Hematopoietic multipotent progenitor cell treated with erythropoietin and hydrocortisone succinate and interleukin-3 and kit ligand, for 6 days (in vitro differentiated cells): ENCODE data around the gene USP6.
"Not testable (repeated sequence)": the region's sequence is repeated elsewhere in the genome, so short reads cannot be mapped to it uniquely, and the experiment has no call there.

ENCODE experiments used
- DNase-seq: peaks from one replicate; pipeline ENCODE4 v3.0.0-alpha.2; 2015

Gene USP6

DNA sequence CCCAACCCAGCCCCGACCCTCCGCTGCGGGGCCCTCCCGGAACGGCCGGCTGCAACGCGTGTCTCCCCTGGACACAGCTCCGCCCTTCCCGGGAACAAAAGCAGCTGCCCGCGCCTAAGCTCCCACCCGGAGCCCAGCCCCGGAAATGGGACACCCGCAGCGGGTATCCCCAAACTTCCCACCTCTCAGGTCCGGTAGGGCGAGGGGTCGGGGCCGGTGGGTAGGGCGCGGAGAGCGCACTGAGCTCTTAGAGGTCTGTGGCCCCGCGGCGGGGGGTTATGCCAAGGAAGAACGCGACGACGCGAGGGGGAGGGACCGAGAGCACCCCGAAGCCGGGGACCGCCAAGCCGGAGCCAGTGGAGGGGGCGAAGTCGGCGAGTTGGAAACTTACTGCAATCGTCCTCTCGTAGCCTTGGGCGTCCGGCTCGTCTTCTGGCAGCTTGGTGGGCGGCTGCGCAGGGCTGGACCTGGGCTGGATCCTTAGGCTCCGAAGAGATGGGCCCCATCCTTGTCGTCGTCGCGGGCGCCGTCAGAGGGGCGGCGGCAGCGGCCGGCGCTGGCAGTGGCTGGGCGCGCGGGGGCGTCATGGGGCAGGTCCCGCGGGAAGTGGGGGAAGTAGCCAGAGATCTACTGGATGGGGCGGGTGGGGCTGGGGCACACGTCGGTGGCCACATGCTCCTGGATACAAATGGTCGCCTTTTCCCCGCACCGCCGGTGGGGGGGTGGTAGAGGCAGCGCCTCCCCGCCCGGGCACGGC lies 6.9 kb downstream of the USP6 start:
- no peak for DNase-seq

DNA sequence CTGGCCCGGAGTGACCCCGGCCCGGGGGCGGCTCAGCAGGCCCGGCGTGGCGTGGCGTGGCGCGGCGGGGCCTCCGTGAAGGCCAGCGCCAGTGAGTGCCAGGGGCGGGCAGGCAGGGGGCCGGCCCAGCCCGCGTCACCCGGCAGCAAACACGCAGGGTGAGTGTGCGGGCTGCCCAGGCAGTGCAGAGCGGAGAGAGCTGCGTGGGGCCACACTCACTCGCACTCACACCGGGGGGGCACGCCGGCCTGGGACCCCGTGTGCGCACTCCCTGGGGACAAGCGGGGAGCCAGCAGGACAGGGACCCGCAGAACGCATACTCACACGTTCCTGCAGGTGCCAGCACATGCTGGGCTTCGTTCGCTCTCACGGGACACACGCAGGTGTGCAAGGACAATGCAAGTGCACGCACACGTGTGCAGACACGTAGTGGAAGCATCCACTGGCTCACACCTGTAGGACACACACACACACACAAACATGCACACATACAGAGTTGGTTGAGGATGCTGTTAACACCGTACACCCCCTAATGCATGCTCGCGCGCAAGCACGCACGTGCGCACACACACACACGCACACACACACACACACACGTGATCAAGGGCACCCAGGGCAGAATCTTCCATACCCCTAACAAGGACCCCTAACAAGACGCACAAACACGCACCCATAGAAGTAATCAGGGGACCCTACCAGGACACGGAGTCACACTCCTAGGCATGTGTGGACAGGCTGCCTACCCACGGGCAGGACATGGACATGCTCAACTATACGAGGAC lies 7.7 kb downstream of the USP6 start:
- no peak for DNase-seq

DNA sequence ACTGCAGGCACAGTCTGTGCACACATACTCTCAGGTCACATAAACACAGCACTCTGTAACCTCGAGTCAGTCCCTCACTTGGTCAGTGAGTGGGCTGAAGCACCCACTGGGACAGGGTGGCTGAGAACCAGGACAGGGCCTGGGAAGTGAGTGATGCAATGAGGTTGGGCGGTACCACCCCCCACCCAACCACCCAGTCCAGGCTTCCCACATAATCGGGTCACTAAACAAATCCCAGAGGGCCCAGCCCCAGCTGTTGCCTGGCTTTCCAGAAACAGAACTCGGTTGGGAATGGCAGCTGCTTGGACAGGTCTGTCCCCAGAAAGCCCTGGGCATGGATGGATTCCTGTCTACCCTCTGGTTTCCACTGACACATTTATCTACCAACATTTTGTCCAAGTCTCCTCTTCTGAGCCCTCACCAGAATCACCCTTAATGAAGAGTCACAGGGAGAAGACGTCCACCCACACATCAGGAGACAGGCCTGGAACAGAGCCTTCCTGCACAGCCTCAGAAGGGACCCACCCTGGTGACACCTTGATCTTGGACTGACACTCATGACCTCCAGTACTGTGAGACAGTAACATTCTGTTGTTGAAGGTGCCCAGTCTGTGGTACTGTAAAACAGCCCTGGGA lies 8.4 kb downstream of the USP6 start:
- not testable (repeated sequence) for DNase-seq

DNA sequence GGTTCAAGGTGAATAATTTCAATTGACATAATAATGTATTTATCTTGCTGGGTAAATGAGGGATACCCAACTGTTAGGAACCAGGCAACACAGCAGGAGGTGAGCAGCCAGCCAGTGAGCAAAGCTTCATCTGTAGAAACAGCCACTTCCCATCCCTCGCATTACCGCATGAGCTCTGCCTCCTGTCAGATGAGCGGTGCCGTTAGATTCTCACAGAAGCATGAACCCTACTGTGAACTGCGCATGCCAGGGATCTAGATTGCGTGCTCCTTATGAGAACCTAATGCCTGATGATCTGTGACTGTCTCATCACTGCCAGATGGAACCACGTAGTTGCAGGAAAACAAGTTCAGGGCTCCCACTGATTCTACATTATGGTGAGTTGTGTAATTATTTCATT lies 9.1 kb downstream of the USP6 start:
- not testable (repeated sequence) for DNase-seq

DNA sequence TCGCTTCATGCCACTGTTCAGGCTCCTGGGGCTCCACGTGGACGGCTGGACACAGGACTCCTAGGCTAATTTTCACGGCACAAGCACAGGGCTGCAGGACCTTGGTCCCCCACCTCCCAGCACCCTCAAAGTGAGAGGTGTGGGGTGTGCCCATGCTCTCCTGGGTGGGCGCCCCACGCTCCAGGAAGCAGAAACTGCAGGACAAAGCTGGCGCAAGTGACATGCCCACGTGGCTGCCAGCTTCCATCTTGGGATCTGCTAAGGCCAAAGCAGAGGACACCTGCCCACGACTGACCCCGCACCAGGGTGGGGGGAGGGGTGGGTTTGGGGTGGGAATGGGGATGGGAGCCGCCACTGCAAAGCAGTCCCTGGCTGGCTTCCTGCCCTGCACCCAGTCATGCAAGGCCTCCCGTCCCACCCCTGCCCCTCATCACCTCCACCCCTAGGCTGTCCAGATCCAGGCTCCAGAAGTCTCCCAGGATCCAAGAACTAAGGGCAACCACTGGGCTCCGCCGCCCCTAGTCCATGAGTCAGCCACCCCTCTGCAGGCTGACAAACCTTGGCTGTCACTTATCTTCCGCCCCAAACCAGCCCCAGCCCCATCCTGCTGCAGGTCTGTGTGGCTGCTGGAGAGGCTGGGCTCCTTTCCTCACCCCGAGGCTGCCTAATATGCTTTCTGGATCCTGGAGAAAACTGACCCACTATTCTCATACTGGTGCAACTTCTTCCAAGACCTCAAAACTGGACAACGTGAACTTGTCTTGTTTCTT lies 11.1 kb downstream of the USP6 start:
- DNase-seq, result no peak

DNA sequence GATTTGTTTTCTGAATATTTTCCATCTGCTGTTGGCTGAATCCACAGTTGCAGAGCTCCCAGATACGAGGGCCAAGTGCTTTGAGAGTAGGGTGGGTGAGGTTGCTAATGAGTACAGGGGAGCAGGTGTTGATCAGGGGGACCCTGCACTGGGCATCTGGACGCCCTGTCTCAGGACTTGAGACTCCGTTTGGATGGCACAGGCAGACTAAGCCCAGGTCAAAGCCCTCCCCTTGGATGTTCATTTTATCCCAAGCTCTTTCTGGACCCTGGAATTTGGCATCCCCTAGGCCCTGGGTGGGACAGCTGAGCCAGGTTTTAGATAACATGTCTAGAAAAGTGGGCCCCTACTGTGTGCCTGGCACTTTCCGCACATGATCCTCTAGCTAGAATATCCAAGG lies 12.1 kb downstream of the USP6 start:
- DNase-seq, result no peak

DNA sequence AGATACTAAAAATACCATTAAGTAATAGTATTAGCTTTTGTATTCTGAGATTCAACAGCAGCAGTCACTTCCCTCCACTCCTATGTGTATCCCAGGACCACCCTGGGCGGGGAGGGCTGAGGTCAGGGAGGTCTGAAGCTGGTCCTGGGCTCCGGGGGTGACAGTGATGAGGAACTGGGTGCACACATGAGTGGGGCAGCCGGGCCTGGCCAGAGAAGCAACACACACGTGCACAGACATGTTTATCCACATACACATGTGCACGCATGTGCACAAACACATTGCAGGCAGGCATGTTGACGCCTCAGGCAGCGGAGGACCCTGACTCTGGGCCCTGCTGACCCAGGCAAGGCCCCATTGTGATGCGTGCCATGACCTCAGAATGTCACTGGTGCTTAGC lies 12.6 kb downstream of the USP6 start:
- not testable (repeated sequence) for DNase-seq

DNA sequence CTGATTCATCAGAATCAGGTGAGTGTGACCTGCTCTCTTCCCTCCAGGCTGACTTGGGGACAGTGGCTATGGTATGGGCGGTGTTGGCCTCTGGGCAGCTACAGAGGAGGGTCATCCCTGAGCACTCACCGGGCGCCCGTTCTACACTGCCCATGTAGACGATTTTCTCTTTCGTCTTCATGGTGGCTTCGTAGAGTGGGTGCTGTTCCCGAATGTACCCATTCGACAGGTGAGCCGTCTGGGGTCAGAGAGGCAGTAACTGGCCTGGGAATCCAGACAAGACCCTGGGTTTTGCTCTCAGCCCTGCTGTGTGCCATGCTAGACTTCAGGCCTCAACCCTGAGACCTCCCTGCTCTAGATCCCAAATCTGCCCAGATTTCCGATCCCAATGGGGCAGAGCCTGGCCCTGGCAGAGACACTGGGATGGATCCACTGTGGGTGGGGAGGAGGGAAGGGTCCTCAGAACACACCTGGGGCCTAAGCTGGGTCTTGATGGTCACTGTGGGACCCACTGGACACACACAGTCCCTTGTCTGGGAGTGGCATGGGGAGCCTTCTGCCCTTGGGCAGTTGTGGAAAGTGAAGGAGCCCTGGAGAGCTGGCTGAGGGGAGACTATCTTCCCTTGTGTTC lies 13.2 kb downstream of the USP6 start:
- DNase-seq, result no peak

DNA sequence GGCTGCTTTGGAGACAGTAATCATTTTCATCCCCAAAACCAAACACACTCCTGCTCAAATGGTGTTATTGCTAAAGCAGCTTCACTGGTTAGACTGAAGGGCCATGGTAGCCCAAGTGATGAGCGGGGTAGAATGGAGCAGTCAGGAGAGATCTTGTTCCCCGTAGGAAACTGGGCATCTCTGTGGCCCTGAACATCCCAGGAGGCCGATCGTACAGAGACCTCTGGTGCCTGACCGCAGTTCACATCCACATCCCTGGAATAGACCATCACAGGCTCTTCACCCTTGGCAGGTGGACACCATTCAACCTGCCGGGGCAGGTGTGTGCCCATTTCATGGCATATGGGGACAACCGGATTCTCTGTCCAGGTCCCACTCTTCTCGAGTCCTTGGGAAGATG lies 13.9 kb downstream of the USP6 start:
- not testable (repeated sequence) for DNase-seq

DNA sequence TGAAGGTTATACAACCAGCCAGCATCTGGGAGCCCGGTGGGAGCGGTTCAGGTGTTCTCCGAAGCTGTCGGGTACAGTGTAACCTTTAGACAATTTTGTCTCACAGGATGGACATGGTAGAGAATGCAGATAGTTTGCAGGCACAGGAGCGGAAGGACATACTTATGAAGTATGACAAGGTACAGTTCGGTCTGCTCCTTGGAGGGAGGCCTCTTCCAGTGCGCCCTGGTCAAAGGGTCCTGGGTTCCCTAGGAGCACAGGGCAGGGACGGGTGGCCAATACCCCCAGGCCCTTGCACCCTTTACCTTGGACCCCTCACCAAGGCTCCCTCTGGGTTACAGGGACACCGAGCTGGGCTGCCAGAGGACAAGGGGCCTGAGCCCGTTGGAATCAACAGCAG lies 14.4 kb downstream of the USP6 start:
- DNase-seq, result not testable (repeated sequence)

DNA sequence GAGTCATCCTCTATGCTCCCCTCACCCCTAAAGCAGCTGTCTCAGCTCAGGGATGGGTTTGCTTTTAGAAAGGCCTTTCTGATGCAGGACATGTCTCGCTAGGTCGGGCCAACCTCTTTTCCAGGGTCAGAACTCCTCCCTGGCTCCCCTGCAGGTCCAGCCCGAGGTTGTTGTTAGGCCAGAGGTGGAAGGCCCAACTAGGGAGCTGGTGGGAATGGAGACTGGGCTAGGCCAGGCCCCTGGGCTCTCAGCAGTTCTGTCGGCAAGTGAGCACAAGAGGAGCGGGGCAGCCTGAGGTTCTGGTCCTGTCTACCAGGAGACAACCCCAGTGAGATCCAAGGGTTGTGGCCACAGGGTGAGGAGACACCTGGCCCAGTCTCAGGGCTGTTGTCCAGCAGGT lies 14.9 kb downstream of the USP6 start:
- not testable (repeated sequence) for DNase-seq

DNA sequence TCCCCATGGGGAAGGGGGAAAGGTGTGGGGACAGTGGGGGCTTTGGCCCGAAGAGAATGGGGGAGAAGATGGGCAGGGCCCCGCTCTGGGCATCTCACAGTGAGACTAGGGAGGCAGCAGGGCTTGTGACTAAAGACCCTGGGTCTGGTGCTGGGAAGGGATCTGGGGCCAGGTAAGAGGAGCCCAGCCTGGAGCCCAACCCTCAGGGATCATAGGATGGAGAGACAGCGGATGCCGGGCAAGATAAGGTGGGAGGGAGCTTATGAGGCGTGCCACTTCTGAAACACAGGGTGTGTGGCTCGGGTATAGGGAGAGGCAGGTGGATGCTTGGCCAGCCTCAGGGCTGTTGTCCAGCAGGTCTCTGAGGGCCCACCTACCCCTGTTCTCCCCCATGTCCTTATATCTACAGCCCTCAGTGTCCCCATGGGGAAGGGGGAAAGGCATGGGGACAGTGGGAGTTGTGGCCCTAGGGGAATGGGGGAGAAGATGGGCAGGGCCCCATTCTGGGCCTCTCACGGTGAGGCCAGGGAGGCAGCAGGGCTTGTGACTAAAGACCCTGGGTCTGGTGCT lies 15.4 kb downstream of the USP6 start:
- no peak for DNase-seq

DNA sequence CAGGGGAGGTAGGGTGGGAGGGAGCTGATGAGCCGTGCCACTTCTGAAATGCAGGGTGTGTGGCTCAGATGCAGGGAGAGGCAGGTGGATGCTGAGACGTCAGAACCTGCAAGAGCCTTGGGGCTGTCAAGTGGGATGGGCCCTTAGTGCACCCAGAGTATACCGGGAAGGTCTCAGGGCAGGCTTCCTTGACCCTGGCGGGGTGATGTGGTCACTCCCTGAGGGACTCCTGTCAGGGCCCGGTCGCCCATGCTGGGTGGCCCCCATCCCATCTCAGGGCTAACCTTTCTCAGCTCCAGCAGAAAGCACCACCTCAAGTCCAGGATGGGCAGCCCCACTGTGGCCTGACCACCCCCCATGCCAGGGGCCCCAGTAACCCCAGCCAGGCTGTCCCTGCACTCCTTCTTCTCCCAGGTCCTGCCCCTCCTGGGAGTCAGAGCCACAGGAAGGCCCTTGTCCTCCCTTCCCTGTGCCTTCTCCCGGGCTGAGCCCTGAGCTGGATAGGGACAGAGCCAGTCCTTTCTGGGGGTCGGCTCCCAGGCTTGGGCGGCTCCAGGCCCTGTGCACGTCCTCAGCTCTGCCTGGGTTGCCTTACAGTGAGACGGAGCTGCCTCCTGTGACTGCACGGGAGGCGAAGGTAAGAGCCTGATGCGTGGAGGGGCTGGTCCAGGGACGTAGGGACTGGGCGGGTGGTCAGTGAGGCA lies 16.1 kb downstream of the USP6 start:
- not testable (repeated sequence) for DNase-seq

DNA sequence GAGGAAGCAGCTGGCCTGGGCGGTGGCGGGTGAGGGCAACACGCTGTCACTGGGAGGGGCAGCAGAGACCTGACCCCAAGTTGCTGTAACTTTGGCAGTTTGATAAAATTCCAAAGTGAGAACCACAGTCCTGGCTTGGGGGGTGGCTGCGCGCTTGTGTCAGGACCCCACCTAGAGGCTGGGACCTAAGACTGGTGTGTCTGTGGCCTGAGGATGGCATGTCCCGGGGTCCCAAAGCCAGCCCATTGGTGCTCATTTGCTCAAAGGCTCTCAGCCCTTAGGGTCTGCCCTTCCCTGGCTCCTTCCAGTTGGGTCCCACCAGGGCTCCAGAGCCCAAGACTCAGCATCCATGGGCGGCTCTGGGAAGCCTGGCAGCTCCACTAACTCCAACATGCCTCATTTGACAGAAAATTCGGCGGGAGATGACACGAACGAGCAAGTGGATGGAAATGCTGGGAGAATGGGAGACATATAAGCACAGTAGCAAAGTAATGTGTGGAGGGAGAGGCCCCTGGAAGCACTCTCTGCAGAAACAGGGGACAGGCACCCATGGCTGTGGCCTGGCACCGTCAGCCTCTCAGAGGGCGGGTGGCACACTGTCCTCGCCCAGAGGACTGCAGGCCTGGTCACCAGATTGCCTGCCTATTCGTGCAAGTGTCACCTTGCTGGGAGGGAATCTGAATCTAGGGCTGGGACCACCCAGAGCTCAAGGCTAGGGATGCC lies 16.8 kb downstream of the USP6 start:
- DNase-seq, result not testable (repeated sequence)

DNA sequence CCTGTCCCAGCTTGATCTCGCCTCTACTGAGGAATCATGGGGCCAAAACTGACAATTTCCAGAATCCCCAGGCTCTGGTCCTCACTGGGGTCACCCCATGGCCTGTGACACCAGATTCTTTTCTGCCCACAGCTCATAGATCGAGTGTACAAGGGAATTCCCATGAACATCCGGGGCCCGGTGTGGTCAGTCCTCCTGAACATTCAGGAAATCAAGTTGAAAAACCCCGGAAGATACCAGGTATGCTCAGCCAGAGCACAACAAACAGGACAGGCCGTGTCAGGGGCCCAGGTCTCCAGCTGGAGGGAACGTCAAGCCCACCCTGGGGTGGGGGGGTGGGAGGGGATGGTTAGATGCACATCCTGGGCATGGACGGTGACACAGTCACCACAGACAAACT lies 17.5 kb downstream of the USP6 start:
- DNase-seq, result no peak

DNA sequence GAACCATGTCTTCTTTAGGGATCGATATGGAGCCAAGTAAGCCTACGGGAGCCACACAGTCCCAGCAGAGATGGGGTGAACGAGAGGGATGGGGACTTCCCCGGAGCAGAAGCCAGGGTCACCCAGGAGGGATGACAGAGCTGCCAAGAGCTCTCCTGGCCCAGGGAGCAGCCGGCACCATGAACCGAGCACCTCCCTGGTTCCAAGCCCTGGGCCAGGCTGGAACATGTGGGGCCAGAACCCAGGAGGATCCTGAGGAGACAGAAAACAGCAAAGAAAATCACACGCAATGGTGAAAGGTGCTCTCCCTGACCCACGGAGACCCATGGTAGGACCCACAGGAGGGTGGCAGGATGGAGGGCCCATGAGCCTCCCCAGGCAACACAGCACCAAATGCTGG lies 18.1 kb downstream of the USP6 start:
- not testable (repeated sequence) for DNase-seq

DNA sequence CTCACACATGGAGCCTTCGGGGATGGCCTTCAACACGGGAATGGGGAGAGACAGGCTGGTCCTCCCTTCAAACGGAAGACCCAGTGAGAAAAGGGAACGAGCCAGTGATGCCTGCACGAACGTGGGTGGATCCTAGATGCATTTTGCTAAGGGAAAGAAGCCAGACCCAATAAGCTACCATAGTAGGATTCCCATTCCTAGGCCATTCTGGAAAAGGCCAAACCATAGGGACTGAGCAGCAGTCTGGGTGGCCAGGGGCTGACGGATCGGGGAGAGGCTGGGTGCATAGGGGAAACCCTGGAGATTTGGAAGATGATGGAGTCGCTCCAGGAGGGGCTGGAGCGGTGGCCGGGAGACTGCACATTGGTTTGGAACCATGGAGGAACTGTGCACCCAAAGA lies 18.7 kb downstream of the USP6 start:
- not testable (repeated sequence) for DNase-seq

DNA sequence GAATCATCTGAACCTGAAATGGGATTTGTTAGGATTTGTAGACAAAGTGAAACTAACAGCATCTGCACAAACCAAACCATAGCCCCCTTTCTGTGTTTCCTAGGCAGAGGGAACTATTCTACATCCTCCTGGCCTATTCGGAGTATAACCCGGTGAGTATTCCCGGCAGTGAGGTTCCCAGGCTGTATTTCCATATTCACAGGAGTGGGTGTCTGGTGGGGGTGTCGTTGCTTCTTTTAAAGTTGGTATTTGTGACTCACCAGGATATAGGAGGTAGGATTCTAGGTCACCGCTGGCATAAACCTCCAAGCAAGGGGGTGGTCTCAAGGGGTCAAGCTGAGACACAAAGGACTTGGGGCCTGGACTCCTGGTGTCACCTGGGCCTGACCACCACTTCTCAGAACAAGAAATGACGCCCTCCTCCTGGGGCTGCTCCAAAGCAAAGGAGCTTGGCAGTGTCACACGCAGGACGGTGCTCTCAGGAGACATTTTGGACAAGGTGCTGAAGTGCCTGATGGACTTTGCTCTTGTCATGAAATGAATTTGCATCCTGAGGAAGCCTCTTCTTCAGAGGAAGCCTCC lies 19.4 kb downstream of the USP6 start:
- not testable (repeated sequence) for DNase-seq

DNA sequence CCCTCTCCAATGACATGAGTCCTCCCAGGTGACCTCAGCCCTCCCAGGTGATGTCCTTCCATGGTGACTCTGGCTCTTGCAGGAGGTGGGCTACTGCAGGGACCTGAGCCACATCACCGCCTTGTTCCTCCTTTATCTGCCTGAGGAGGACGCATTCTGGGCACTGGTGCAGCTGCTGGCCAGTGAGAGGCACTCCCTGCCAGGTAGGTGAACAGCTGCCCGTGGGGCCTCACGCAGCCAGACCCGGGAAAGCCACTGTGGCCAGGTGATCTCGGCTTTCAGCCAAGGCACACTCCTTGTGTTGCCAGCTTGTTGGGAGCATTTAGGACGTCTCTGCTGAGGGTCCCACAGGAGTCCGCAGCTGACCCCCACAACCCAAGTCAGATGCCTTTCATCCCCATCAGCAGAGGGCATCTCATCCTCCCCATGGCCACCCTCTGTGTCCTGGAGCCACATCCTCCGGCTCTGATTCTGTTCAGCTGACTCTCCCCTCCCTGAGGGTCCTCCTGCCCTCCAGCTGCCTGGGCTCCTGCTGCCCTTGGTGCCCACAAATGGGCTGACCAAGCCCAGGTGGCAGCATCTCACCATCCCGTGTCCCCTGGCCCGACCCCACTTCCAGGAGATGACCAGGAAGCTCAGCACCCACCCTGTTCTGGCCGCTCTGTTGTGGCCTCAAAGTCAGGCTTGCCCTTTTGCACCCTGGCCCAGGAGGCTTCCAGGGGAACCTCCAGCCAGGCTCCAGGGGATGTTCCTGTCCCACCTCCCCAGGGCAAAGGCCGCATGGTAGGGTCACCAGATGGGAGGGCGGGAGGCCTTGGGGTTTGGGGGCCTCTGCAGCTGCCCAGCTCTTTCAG lies 20.1 kb downstream of the USP6 start:
- DNase-seq, result no peak
